ENCODE data around the gene IDH3B. TPM values are rescaled to one million over a fixed set of nuclear protein-coding genes. Genes with fewer than 3 reads are reported as not detected.

The IDH3B gene
- total and polyA plus RNA-seq, 2 experiments from 2014 or later, result 91.1 to 93.8 TPM

DNA sequence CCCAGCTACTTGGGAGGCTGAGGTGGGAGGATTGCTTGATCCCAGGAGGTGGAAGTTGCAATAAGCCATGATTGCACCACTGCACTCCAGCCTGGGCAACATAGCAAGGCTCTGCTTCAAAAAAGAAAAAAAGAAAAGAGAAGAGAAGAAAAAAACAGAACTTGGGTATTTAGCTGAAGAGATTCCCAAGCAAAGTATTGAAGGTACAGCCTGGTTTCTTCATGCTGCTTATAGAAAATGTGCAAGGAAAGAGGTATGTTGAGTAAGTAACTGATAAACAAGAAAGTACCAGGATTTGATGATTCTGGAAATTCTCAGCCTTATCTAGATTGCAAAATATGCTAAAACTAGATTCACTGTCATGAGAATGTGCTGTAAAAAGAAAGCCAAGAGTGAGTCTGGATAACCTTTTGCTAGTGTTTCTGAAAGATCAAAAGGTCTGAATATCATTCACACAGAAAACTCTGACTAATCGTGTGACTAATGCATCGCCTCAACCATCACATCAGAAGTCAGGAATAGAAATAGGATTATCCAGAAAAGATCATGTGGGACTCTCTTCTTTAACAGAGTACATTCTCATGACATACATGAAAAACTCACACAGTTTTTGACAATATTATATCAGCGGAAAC lies 43.9 kb downstream of the IDH3B start:
- Histone ChIP-seq H3K4me2 (no peak overlapping the region), H3K27ac (no peak overlapping the region), H3K4me1 (ENCODE audit: insufficient read depth) (no peaks in the 10 kb centered on the region), H3K36me3 (replicated peaks; ENCODE audit: insufficient read depth, low read depth) (no peaks in the 10 kb centered on the region), H3K4me3 (no peak overlapping the region), H3K79me2 (no peaks in the 10 kb centered on the region), H3K9me2 (replicated peaks; ENCODE audit: insufficient read depth) (no peaks in the 10 kb centered on the region), H3K27me3 (peaks cover 7% of the 10 kb centered on the region), H2AFZ (no peak overlapping the region), H4K20me1 (ENCODE audit: insufficient read depth, poor library complexity, severe bottlenecking) (no peaks in the 10 kb centered on the region), H3K9me3 (ENCODE audit: low read depth) (no peaks in the 10 kb centered on the region)
- TF ChIP-seq EZH2phosphoT487 (IDR thresholded peaks at IDR 0.05; ENCODE audit: low read depth, severe bottlenecking, unreplicated experiment) (no peak), EZH2 (IDR thresholded peaks at IDR 0.05; ENCODE audit: borderline replicate concordance) (no peak)
- TF ChIP-seq, protein P1, sequence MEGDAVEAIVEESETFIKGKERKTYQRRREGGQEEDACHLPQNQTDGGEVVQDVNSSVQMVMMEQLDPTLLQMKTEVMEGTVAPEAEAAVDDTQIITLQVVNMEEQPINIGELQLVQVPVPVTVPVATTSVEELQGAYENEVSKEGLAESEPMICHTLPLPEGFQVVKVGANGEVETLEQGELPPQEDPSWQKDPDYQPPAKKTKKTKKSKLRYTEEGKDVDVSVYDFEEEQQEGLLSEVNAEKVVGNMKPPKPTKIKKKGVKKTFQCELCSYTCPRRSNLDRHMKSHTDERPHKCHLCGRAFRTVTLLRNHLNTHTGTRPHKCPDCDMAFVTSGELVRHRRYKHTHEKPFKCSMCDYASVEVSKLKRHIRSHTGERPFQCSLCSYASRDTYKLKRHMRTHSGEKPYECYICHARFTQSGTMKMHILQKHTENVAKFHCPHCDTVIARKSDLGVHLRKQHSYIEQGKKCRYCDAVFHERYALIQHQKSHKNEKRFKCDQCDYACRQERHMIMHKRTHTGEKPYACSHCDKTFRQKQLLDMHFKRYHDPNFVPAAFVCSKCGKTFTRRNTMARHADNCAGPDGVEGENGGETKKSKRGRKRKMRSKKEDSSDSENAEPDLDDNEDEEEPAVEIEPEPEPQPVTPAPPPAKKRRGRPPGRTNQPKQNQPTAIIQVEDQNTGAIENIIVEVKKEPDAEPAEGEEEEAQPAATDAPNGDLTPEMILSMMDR (IDR thresholded peaks at IDR 0.05; ENCODE audit: poor library complexity), result no peak
- DNase-seq (ENCODE audit: low spot score), result no peak
- WGBS (ENCODE audit: low lambda C conversion rate, missing lambda C conversion rate), result 82% methylated on average over 3 of the region's 3 CpGs

DNA sequence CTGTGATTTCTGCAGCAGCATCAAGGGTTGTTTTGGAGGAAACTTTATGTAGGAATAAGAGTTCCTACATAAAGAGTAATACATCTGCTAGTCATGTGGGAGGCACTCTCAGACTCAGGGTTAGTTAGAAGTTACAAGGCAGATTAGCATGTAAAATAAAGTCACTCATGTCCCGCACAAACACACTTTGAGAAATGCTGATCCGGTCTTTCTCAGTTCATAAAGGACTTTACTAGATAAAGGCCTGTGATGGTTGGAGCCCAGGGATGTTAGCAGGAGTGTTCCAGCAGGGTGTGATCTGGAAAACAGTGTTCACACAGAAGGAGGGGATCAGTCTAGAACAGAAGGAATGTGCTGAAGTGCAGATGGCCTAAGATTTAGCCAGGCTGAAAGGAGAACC lies 44.7 kb downstream of the IDH3B start:
- no peaks in the 10 kb centered on the region for H3K4me1 ChIP-seq (ENCODE audit: insufficient read depth)

DNA sequence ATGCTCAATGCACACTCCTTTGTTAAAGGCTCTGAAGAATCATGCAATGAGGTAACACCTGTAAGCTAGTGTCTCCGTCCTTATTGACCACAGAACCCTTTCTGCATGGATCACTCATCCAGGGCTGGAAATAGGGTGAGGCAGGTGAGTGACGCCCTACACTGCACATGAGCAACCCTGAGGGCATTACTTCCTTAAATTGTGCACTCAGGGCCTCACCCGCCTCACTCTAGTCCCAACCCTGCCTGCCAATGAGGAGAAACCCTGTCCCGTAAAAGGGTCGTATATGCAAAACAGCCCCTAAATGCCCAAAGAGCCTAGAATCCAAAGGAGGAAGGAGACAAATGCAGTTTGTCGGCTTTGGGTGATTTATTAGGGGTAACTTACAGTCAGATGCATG lies 45.2 kb downstream of the IDH3B start:
- Histone ChIP-seq H3K9me2 (replicated peaks; ENCODE audit: insufficient read depth) (no peaks in the 10 kb centered on the region), H2AFZ (no peak overlapping the region), H3K27me3 (peaks cover 7% of the 10 kb centered on the region), H3K36me3 (replicated peaks; ENCODE audit: insufficient read depth, low read depth) (no peaks in the 10 kb centered on the region), H4K20me1 (ENCODE audit: insufficient read depth, poor library complexity, severe bottlenecking) (no peaks in the 10 kb centered on the region), H3K27ac (no peak overlapping the region), H3K4me2 (no peak overlapping the region), H3K9me3 (ENCODE audit: low read depth) (no peaks in the 10 kb centered on the region), H3K4me3 (no peak overlapping the region), H3K79me2 (no peaks in the 10 kb centered on the region), H3K4me1 (ENCODE audit: insufficient read depth) (no peaks in the 10 kb centered on the region)
- TF ChIP-seq EZH2 (IDR thresholded peaks at IDR 0.05; ENCODE audit: borderline replicate concordance), result no peak
- DNase-seq (ENCODE audit: low spot score), result no peak
- WGBS (ENCODE audit: low lambda C conversion rate, missing lambda C conversion rate), result 77% methylated on average over 6 of the region's 6 CpGs

More for the DNA sequence above, 44.7 kb downstream of the IDH3B start:
- Histone ChIP-seq H3K36me3 (replicated peaks; ENCODE audit: insufficient read depth, low read depth) (no peaks in the 10 kb centered on the region), H3K4me2 (no peak overlapping the region), H3K27me3 (peaks cover 7% of the 10 kb centered on the region), H3K9me2 (replicated peaks; ENCODE audit: insufficient read depth) (no peaks in the 10 kb centered on the region), H3K27ac (no peak overlapping the region), H3K4me3 (no peak overlapping the region), H4K20me1 (ENCODE audit: insufficient read depth, poor library complexity, severe bottlenecking) (no peaks in the 10 kb centered on the region), H2AFZ (no peak overlapping the region), H3K9me3 (ENCODE audit: low read depth) (no peaks in the 10 kb centered on the region), H3K79me2 (no peaks in the 10 kb centered on the region)
- TF ChIP-seq, protein P1 (IDR thresholded peaks at IDR 0.05; ENCODE audit: poor library complexity), result no peak
- TF ChIP-seq EZH2 (IDR thresholded peaks at IDR 0.05; ENCODE audit: borderline replicate concordance) (no peak), EZH2phosphoT487 (IDR thresholded peaks at IDR 0.05; ENCODE audit: low read depth, severe bottlenecking, unreplicated experiment) (no peak)
- WGBS (ENCODE audit: low lambda C conversion rate, missing lambda C conversion rate), result 50% methylated on average over 2 of the region's 2 CpGs
- no peak for DNase-seq (ENCODE audit: low spot score)

DNA sequence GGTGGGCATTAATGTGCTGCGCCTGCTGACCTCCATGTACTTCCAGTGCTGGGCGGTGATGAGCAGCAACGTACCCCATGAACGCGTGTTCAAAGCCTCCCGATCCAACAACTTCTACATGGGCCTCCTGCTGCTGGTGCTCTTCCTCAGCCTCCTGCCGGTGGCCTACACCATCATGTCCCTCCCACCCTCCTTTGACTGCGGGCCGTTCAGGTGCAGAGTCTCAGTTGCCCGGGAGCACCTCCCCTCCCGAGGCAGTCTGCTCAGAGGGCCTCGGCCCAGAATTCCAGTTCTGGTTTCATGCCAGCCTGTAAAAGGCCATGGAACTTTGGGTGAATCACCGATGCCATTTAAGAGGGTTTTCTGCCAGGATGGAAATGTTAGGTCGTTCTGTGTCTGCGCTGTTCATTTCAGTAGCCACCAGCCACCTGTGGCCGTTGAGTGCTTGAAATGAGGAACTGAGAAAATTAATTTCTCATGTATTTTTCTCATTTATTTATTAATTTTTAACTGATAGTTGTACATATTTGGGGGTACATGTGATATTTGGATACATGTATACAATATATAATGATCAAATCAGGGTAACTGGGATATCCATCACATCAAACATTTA lies 46.8 kb downstream of the IDH3B start:
- Histone ChIP-seq H3K9me2 (replicated peaks; ENCODE audit: insufficient read depth) (no peaks in the 10 kb centered on the region), H3K79me2 (no peaks in the 10 kb centered on the region), H3K4me2 (no peak overlapping the region), H2AFZ (no peak overlapping the region), H3K27me3 (peaks cover 7% of the 10 kb centered on the region), H3K36me3 (replicated peaks; ENCODE audit: insufficient read depth, low read depth) (no peaks in the 10 kb centered on the region), H3K27ac (no peak overlapping the region), H3K9me3 (ENCODE audit: low read depth) (no peaks in the 10 kb centered on the region), H3K4me1 (ENCODE audit: insufficient read depth) (no peaks in the 10 kb centered on the region), H3K4me3 (no peak overlapping the region), H4K20me1 (ENCODE audit: insufficient read depth, poor library complexity, severe bottlenecking) (no peaks in the 10 kb centered on the region)
- TF ChIP-seq EZH2phosphoT487 (IDR thresholded peaks at IDR 0.05; ENCODE audit: low read depth, severe bottlenecking, unreplicated experiment) (no peak), EZH2 (IDR thresholded peaks at IDR 0.05; ENCODE audit: borderline replicate concordance) (no peak)
- TF ChIP-seq, protein P1 (IDR thresholded peaks at IDR 0.05; ENCODE audit: poor library complexity), result no peak
- 83% methylated on average over 16 of the region's 16 CpGs for WGBS (ENCODE audit: low lambda C conversion rate, missing lambda C conversion rate)
- no peak for DNase-seq (ENCODE audit: low spot score)

All from hepatocyte (in vitro differentiated cells).